NCI-H1048 (cell line): ENCODE measurements around the gene MYH10.

ENCODE experiments used
- DNase-seq: peaks from one replicate; lab custom pipeline; 2025; lab: John Stamatoyannopoulos, UW

Gene MYH10

DNA sequence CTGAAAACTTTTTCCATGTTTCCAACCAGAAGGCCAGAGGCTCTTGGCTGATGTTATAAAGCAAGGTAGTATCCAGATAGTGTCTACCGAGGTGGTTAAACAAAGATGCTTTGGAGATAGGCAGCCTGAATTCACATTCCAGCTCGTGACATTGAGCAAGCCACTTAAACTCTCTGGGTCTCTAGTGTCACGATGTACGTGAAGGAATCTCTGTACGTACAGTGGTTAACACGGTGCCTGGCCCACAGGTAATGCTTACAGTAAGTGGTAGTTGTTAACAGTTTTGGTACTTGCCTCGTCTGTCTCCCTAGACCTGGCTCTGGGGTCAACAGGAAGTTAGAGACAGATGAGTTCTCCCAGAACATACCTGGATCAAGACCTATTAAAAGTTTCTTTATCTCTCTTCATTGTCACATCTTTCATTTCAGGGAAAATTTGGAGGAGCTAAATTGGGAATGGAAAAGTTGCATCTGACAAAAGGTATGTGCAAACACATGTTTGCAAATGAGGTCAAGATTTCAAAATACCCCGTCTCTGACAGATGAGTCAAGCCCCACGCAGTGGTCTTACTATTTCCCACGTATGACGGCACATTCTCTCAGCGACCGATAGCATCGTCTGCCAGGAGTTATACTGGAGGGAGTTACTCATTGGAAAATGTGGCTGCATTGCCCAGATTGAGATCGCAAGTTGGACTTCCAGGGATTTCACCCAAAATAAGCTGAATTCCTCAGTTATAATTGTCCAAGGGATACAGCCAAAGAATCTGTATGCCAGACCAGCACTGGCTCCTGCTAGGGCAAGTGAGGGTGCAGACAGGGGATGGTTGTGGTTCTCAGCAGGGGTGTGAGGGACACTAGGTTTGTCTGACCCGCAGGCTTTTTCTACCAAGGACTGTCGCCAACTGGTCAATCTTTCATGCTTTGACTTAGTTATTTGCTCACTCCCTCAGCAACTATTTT is 18.9 kb upstream of the MYH10 start:
- no peak for DNase-seq

DNA sequence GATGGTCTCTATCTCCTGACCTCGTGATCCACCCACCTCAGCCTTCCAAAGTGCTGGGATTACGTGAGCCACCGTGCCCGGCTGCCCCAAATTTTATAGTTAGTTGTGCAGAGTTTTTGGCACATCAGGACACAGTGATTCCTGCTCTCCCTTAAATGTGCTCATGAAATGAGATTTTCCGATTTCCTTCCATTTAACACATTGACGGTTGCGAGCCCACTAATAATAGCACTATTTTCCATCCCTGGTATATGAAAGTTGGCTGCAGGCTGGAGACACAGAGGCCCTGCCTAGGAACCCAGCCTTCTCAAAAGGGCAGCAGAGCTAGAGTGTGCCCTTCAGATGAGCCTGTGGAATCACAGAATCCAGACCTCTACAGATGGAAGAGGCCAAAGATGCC is 17.4 kb upstream of the MYH10 start:
- no peak for DNase-seq

DNA sequence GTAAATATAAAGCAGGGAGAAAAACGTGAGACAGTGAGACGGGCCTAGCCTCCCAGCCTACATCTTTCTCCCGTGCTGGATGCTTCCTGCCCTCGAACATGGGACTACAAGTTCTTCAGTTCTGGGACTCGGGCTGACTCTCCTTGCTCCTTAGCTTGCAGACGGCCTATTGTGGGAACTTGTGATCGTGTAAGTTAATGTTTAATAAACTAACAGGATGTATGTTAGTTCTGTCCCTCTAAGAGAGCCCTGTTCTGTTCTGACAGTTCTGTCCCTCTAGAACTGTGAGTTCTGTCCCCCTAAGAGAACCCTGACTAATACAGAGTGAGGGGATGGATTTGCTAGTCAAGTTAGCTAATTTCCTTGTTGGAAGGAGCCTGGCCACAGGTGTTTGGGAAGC is 16.7 kb upstream of the MYH10 start:
- DNase-seq: no peak

DNA sequence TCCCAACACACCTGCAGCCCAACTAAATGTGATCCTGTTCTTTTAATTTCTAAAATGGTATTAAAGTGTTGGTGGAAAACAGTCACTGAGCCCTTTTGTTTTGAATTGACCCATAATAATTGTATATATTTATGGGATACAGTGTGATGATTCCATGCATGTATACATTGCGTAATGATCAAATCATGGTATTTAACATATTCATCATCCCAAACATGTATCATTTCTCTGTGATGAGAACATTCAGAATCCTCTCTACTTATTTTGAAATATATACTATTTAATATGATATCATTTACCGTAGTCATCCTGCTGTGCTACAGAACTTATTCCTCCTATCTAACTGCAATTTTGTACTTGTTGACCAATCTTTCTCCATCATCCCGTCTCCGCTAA is 14.0 kb upstream of the MYH10 start:
- no peak for DNase-seq

DNA sequence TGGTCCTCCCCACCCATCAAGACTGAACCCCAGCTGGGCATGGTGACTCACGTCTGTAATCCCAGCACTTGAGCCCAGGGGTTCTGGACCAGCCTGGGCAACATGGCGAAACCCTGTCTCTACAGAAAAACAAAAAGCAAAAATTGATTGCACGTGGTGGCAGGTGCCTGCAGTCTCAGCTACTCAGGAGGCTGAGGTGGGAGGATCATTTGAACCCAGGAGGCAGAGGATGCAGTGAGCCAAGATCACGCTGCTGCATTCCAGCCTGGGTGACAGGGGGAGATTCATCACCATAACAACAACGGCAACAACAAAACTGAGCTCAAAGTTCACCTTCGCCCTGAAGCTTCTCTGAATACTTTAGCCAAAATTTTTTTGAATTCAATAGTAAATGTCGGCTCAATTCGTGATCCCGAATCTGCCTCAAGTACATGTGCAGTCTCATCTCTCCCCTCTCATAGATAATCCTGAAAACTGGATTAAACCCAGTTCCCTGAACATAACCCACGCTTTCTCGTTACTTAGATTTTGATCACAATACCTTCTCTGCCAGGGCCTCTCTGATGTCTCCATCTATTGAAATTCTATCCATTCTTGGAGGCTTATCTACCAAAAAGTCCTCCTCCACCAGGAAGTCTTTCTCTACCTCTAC is 13.5 kb upstream of the MYH10 start:
- DNase-seq: no peak

DNA sequence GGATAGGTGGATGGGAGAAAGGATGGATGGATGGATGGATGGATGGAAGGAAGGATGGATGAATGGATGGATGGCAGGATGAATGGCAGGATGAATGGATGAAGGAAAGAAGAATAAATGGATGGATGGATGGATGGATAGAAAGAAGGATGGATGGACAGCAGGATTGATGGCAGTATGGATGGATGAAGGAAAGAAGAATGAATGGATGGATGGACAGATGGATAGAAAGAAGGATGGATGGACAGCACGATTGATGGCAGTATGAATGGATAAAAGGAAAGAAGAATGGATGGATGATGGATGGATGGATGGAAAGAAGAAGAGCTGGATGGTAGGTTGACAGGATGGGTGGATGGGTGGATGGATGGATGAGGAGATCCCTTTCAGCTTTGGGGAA is 9.2 kb upstream of the MYH10 start:
- no peak for DNase-seq

DNA sequence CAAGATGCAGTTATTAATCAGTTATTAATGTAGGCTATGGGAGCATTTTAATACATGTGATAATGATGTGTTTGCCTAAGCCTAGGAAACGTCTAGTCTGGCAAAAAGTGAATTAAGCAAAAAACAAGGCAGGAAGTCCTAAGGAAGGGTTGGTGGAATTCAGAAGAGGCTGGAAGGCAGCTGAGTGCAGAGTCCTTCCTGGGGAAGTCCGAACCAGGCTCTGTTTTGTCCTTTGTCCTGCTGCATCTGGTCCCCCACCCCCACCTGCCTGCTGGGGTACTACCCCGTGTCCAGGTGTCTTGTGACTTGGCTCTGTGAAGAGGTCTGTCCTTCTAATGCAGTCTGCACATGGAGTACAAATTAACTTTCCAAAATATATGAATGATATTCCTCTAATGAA is 1.5 kb upstream of the MYH10 start:
- DNase-seq: no peak

DNA sequence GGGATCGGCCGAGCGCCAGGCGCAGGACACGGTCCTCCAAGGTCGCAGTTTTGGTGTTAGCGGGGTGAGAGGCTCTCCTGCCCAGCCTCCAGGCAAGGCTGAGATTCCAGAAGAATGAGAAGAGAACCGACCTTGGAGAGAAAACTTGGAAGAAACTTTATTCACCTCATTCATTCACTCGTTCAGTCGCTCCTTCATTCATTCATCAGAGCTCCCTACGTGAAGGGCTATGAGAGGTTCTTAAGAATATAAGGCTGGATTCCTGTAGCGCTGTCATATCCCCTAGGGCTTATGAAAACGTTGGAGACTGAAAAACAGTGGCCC is 991 bp upstream of the MYH10 start:
- DNase-seq: no peak

DNA sequence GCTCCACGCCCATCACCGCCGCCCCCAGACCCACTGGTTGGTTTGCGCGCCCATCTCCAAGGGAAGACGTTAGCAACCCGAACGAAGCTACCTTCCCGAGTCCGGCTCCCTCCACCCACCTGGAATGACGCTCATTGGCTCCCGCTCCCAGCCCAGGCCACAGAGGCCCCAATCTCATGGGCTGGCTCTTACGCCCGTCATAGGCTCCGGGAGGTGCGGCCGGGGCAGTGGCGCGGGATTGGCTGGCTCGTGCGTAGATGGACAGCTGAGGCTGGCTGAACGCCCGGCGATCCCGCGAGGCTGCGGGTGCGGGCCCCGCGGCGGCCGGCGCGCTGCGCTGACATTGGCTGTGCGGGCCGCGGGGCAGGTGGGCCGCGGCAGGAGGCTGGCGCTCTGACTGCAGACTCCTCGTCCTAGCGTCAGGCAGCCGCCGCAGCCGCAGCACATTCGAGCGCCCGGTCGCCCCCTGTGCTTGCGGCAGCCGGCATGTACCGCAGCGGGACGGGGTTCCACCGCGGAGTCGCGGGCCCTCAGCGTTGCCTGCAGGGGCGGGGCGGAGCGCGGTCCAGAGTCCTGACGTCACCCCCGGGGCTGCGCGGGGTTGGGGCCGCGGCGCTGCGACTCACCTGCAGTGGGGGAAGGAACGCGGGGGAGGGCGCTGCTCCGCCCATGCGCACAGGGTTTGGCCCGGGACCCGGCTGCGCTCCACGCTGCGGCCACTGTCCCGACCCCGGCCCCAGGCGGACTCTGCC is 453 bp upstream of the MYH10 start:
- peak; percentile 99 for DNase-seq

DNA sequence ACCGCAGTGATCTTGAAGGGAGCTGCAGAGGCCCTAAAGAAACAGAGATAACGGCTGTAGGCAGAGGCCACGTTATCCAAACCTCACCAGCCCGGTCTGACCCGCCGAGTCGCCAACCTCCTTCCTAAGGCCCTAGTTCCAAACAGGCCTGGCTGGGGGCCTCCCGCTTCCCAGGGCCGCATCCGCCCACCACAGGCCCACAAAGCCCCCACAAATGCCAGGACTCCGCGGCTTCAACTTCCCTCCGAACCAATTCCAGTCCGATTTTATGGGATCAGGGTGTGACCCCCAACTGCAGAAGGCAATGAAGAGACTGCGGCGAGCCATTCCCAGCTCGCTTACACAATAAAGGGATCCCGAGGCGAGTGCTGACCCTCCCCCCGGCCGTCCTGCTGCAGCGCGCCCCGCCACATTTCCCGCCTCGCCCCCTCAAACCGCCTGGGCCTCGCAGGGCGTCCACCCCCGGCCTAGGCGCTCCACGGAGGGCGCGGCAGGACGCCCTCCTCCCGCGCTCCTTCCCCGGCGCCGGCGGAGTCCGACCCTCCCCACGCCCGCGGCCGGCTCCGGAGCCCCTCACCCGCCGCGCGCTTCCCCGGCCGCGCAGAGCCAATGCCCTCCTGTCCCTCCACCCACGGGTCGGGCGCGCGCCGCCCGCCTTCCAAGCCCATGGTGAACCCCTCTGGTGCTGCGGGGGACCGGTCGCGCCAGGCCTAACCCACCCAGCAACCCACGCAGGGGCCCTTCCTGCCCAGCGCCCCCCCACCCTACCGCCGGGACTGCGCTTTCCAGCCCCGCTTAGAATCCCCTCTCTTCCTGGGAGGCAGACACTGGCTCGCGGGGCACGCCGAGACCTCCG is 926 bp downstream of the MYH10 start:
- DNase-seq: no peak

DNA sequence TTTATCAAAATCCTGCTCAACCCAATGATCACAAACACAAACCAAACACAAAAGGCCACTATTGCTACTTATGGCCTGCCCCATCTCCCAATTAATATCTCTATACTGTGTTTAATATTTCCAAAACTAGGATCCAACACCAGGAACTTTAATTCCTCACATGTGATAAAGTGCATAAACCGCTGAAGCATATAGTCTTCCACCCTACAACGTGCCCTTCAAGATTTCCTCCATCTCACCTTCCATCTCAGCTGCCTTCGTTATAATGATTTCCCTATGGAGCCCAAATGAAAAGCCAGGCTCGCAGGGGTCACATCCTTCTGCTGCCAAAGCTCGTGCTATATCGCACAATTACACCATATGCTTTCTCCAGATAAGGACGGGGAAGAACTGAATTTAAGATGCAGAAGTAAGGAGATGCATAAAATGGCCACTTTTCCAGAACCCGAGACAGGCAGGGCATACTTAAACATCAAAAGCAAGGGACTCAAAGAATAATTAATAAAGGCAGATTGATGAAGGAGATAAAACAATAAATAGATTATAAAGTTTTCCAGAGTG is 1.8 kb downstream of the MYH10 start:
- DNase-seq: no peak

DNA sequence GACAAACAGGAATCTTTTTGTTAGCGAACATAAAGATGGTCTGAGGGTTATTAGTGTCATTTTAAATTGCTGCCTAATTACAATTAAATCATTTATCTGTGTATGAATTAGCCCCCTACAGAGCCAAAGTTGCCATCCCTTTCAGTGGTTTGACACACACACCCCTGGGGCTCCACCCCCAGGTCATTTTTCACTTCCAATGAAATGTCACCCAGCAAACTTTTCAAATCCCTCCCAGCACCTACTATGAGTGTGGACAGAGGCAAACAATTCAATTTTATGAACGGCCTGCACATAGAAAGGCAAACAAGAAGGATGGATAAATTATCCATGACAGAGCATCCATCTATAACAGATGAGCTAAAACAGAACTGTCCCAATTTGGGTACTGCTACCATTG is 2.4 kb downstream of the MYH10 start:
- no peak for DNase-seq

DNA sequence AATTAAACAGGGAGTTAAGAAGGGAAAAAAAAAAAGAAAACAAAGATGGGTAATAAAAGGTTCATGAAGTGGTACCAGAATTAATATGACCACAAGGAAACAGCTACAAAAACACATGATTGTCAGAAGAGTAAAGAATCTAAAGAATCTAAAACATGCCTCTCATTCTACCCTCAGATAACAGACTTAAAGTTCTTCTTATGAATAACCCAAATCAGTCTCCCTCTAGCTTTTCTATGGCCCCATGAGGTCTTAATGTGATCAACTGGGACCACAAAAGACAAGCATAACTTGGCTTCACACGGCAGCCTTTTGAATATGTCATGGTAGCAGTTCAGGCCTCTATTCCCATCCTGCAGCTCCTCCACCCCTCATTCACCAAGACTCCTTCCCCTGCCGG is 6.9 kb downstream of the MYH10 start:
- no peak for DNase-seq

DNA sequence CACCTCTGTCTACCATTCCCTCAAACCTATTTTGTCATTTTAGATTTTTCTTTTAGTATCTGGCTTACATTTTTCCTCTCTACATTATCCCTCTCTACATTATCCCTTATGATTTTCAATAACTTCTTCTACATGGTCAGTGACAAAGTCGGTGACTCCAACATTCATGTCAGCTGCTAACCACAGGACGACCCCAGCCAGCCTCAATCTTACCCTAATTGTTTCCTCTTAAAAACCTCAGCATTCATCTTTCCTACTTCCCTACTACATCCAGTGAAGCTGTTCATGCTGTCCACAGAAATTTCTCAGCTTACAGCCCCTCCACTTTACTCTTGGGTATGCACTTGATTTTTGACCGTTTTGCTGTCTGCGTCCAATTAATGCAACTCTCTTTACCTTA is 8.3 kb downstream of the MYH10 start:
- no peak for DNase-seq

DNA sequence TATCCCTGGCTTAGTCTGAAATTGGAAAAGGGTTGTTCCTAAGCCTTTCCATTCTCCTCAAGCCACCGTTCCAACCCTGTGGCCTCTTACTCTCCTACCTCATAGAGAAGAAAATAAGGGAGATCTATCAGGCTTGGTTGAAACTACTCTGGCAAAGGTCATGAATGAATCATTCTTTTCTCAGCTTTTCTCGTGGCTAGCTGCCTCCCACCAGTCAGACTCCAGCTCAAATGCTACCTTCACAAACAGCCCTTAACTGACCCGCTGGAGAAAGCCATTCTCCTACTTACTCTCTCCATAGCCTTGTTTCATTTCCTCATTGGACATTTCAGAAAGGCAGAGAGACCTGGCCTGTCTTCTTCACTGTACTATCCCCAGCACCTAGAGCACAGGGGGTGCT is 8.9 kb downstream of the MYH10 start:
- DNase-seq: no peak

DNA sequence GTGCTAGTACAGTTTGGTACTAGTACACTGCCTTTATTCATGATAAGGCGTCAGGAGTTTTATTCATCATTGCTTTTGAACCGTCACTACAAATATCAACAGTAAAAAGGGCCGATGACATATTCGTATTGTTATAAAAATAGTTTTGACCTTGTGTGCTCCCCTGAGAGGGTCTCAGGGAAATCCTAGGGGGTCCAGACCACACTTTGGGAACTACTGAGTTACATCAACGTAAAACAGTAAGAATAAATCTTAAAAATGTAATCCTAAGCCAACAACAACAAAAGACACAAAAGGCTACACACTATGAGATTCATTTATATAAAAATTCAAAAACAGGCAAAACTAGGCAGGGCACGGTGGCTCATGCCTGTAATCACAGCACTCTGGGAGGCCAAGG is 11.2 kb downstream of the MYH10 start:
- DNase-seq: no peak

DNA sequence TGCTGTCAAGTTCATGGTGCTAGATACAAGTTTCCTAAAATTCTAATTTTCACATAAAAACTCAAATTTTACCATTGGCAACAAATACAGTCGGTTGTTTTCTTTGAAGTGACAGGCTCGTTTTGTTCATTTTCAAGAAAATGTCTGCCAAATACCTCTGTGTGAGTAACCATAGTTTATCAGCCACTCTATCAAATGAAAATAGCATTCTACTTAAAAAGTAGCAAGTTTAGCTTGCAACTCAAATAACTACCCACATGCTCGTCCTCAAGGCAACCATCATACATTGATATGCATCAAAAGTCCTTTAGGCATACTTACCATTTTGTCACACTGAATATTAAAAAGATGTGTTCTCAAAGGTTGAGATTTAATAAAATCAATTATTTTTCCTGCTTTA is 11.7 kb downstream of the MYH10 start:
- no peak for DNase-seq

DNA sequence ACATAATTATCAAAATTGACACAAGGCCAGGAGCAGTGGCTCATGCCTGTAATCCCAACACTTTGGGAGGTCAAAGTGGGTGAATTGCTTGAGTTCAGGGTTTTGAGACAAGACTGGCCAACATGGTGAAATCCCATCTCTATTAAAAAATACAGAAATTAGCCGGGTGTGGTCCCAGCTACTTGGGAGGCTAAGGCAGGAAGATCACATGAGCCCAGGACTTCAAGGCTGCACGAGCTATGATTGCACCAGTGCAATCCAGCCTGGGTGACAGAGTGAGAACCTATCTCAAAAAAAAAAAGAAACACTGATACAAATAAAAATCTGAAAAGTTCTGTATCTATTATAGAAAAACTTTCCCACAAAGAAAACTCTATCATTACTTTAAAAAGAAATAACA is 15.5 kb downstream of the MYH10 start:
- no peak for DNase-seq

DNA sequence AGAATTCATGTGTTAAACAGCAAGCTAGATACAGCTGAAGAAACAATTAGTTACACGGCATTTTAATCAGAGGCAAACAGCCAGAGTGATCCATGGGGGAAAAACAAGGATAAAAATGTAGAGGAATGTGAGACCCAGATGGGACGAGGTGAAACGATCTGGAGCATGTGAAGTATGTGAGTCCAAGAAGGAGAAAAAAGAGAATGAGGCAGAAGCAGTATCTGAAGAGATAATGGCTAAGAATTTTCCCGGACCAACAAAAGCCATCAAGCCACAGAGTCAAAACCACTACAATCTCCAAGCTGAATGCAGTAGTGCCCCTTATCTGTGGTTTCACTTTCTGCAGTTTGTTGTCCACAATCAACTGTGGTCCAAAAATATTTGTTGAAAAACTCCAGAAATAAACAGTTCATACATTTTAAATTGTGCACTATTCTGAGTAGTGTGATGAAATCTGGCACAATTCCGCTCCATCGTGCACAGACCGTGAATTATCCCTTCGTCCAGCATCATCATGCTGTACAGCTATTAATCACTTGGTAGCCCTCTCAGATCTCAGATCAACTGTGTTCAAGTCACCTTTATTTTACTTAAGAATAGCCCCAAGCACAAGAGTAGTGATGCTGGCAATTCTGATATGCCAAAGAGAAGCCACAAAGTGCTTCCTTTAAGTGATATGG is 18.8 kb downstream of the MYH10 start:
- no peak for DNase-seq

DNA sequence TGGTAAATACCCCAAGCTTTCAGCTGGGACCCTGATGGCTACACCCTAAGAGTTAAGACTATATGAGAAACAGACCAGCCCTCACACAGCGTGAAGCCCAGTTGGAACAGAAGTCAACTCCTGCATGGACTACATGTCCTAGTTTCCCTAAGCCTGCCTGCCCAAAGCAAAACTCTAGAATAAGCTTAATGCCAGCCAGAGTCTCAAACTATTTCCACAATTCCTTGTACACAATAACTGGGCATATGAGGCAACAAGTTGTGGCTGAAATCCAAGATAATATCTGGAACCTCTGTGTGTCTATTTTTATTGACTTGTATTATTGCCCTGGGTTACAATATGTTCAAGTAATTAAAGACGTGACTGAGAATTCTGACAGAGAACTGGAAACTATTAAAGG is 19.4 kb downstream of the MYH10 start:
- DNase-seq: no peak

DNA sequence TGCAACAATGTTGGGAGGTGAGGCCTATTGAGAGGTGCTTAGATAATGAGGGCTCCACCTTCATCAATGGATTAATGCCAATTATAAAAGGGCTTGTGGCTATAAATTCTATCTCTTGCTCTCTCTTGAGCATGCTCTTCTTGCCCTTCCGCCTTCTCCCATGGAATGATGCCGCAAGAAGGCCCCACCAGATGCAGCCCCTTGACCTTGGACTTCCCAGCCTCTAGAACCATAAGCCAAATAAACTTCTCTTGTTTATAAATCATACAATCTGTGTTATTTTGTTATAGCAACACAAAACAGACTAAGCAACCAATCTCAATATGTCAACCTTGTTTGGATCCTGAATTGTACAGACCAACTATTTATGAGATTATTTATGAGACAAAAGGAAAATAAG is 20.0 kb downstream of the MYH10 start:
- DNase-seq: no peak
